Cardiac muscle cell (in vitro differentiated cells and primary cell): ENCODE results near the gene UROS. TPM values are rescaled to one million over a fixed set of nuclear protein-coding genes. Genes with fewer than 3 reads are reported as not detected.

Experiments
- DNase-seq, 2 donors: peaks; one replicate each; pipeline versions ENCODE4 v3.0.0 to v3.0.0-alpha.2; 2010 to 2017; ENCODE audit warnings: low read depth in 1 of 2, low spot score in 1 of 2
- H3K27ac ChIP-seq: fragments of 200-600 bp; sonication (generic); 2 replicates; pipeline ENCODE4 v1.5.1; 2016
- H3K27me3 ChIP-seq: fragments of 200-600 bp; sonication (generic); 2 replicates; pipeline ENCODE4 v1.6.0; 2016; ENCODE audit warnings: control low read depth
- H3K36me3 ChIP-seq: fragments of 200-600 bp; sonication (generic); 2 replicates; pipeline ENCODE4 v1.5.1; 2016; ENCODE audit warnings: control low read depth
- H3K4me1 ChIP-seq: fragments of 200-600 bp; sonication (generic); 2 replicates; pipeline ENCODE4 v1.8.1; 2017; ENCODE audit warnings: low read depth, mild to moderate bottlenecking, mixed run types
- H3K4me3 ChIP-seq: fragments of 200-600 bp; sonication (generic); 2 replicates; pipeline ENCODE4 v1.5.1; 2016; ENCODE audit warnings: mild to moderate bottlenecking
- H3K9me3 ChIP-seq: fragments of 200-600 bp; sonication (generic); 2 replicates; pipeline ENCODE4 v1.5.1; 2017; ENCODE audit warnings: low read depth, mild to moderate bottlenecking, control low read depth
- polyA plus RNA-seq: library from polyadenylated mRNA; unstranded; fragments of >200 nt; fragmentation: Nextera tagmentation; extraction: Ambion mirVana; gene quantifications from 2 replicates; pipeline ENCODE4 v1.2.1, GENCODE V29; 2016
- total RNA-seq: library from RNA; depleted of rRNA; stranded (reverse); fragments of >200 nt; gene quantifications from 2 replicates; pipeline ENCODE4 v1.2.3, GENCODE V29; 2016
- TF ChIP-seq, protein P1 (sequence below): IDR thresholded peaks from 2 replicates; pipeline ENCODE4 v1.5.1; 2012; ENCODE audit warnings: low read depth, mild to moderate bottlenecking, low read length

UROS gene
- total and polyA plus RNA-seq, 2 experiments from 2014 or later = 88.4 to 211 TPM

DNA sequence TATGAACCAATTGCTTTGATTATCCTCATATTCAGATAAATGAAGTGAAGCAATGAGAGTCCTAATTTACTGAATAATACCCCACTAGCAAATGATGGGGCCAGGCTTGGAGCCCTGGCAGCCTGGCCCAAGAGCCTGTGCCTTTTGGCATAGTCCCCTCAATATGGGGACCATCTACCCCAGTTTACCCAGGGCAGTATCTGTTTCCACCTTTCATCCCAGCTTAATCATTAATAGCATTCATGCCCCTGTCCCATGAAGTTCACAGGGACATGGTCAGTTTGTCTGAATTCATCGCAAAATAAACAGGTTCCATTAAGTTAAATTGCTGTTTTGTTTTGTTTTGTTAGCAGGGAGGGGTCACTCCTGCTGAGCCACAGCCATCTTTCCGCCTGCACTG, 25.8 kb upstream of the UROS start:
- peaks cover 58% of the 10 kb centered on the region for H3K36me3 ChIP-seq

GRCh38 chr10:125848371-125848770, 25.3 kb upstream of the UROS start:
- no peak overlapping the region for H3K4me3 ChIP-seq
- peaks cover 56% of the 10 kb centered on the region for H3K36me3 ChIP-seq
- H3K9me3 ChIP-seq = no peaks in the 10 kb centered on the region
- TF ChIP-seq, protein P1, sequence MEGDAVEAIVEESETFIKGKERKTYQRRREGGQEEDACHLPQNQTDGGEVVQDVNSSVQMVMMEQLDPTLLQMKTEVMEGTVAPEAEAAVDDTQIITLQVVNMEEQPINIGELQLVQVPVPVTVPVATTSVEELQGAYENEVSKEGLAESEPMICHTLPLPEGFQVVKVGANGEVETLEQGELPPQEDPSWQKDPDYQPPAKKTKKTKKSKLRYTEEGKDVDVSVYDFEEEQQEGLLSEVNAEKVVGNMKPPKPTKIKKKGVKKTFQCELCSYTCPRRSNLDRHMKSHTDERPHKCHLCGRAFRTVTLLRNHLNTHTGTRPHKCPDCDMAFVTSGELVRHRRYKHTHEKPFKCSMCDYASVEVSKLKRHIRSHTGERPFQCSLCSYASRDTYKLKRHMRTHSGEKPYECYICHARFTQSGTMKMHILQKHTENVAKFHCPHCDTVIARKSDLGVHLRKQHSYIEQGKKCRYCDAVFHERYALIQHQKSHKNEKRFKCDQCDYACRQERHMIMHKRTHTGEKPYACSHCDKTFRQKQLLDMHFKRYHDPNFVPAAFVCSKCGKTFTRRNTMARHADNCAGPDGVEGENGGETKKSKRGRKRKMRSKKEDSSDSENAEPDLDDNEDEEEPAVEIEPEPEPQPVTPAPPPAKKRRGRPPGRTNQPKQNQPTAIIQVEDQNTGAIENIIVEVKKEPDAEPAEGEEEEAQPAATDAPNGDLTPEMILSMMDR = no peak
- no peak overlapping the region for H3K27ac ChIP-seq
- H3K4me1 ChIP-seq = no peaks in the 10 kb centered on the region
- H3K27me3 ChIP-seq = no peaks in the 10 kb centered on the region
- no peak for DNase-seq

More for the DNA sequence above, 25.8 kb upstream of the UROS start:
- DNase-seq = no peak
- Histone ChIP-seq H3K9me3 (no peaks in the 10 kb centered on the region), H3K4me1 (no peaks in the 10 kb centered on the region), H3K27me3 (no peaks in the 10 kb centered on the region), H3K4me3 (no peak overlapping the region), H3K27ac (no peak overlapping the region)
- TF ChIP-seq, protein P1 = no peak

- Histone ChIP-seq H3K9me3 (no peaks in the 10 kb centered on the region), H3K4me3 (no peak overlapping the region), H3K4me1 (no peaks in the 10 kb centered on the region), H3K36me3 (peaks cover 53% of the 10 kb centered on the region), H3K27me3 (no peaks in the 10 kb centered on the region), H3K27ac (no peak overlapping the region)
- DNase-seq = no peak
- TF ChIP-seq, protein P1 = no peak
Observed at GRCh38 chr10:125846894-125847293, 23.8 kb upstream of the UROS start.

GRCh38 chr10:125845617-125846016, 22.6 kb upstream of the UROS start:
- no peak overlapping the region for H3K27ac ChIP-seq
- no peaks in the 10 kb centered on the region for H3K9me3 ChIP-seq
- no peaks in the 10 kb centered on the region for H3K4me1 ChIP-seq
- DNase-seq = no peak
- H3K27me3 ChIP-seq = no peaks in the 10 kb centered on the region
- peaks cover 53% of the 10 kb centered on the region for H3K36me3 ChIP-seq
- TF ChIP-seq, protein P1 = no peak
- H3K4me3 ChIP-seq = no peak overlapping the region

- no peak for DNase-seq
- no peak overlapping the region for H3K4me3 ChIP-seq
- peaks cover 60% of the 10 kb centered on the region for H3K36me3 ChIP-seq
- TF ChIP-seq, protein P1 = no peak
- no peaks in the 10 kb centered on the region for H3K4me1 ChIP-seq
- H3K27ac ChIP-seq = no peak overlapping the region
- H3K9me3 ChIP-seq = no peaks in the 10 kb centered on the region
- H3K27me3 ChIP-seq = no peaks in the 10 kb centered on the region
Observed at GRCh38 chr10:125844751-125845221, 21.7 kb upstream of the UROS start.
